HCT116 (cell line): ENCODE results near the gene C9orf85. TPM values are rescaled to one million over a fixed set of nuclear protein-coding genes. Genes with fewer than 3 reads are reported as not detected.

Source experiments
- ATAC-seq: fragments of 200-7000 bp; cut with Tn5 transposase; 2 replicates; pipeline ENCODE4 v1.9.1; 2020; ENCODE audit warnings: mild to moderate bottlenecking, moderate library complexity
- BruUV-seq: library from RNA; stranded (reverse); fragments of 400-500 nt; replicated peaks from 2 replicates; lab custom pipeline; 2021; lab: Mats Ljungman, UMichigan
- CTCF ChIA-PET: fragments of 300-600 bp; sonication (Branson Sonifier 250); formaldehyde crosslinking; loops from one replicate; lab custom pipeline; 2021; ENCODE audit warnings: antibody characterized with exemption; lab: Charles Lee
- POLR2A ChIA-PET: fragments of 300-600, 350-600 bp; sonication (Branson Sonifier 250); formaldehyde crosslinking; loops from one replicate; lab custom pipeline; 2021; ENCODE audit warnings: antibody characterized with exemption; lab: Charles Lee
- RAD21 ChIA-PET, 2 experiments: fragments of 300-600 bp; sonication (Branson Sonifier 250); formaldehyde crosslinking; loops; one replicate each; lab custom pipeline; 2023; ENCODE audit warnings: low total read pairs in 2 of 2; ENCODE audit not compliant: uncharacterized antibody in 2 of 2, unreplicated experiment in 2 of 2, low non-redundant PET in 1 of 2; lab: Charles Lee
- DNase-seq: peaks from one replicate; pipeline ENCODE4 v3.0.0-alpha.2; 2010; ENCODE audit warnings: low read depth, low spot score
- H2AFZ ChIP-seq: fragments of 200-600 bp; shearing (Covaris generic), sonication (generic); 2 replicates; pipeline ENCODE4 v1.6.1; 2017; ENCODE audit warnings: low read depth, mixed run types, mixed read lengths, antibody characterized with exemption, low read length; ENCODE audit not compliant: poor library complexity, severe bottlenecking
- H3K27ac ChIP-seq: 2 replicates; pipeline ENCODE4 v1.5.1; 2012; ENCODE audit warnings: low read depth, low read length
- H3K27me3 ChIP-seq: fragments of 200-600 bp; sonication (generic); 2 replicates; pipeline ENCODE4 v1.6.1; 2016; ENCODE audit warnings: mixed run types, low read length, mixed read lengths; ENCODE audit not compliant: insufficient read depth
- H3K36me3 ChIP-seq, 2 experiments: fragments of 200-500 bp in 1 of 2; fragments of 200-600 bp in 1 of 2; sonication (Bioruptor generic) in 1 of 2; sonication (generic) in 1 of 2; 2 replicates each; pipeline versions ENCODE4 v1.5.1 to v1.6.1; 2014 to 2016; ENCODE audit warnings: low read length in 2 of 2, inconsistent platforms in 1 of 2, mixed read lengths in 1 of 2, mixed run types in 1 of 2; ENCODE audit not compliant: insufficient read depth in 2 of 2, control insufficient read depth in 1 of 2
- H3K4me1 ChIP-seq, 2 experiments: fragments of 200-600 bp in 1 of 2; sonication (generic) in 1 of 2; 2 replicates each; pipeline versions ENCODE4 v1.5.1 to v1.6.1; 2012 to 2017; ENCODE audit warnings: low read length in 2 of 2, inconsistent platforms in 1 of 2, mild to moderate bottlenecking in 1 of 2, mixed read lengths in 1 of 2, mixed run types in 1 of 2, moderate library complexity in 1 of 2; ENCODE audit not compliant: insufficient read depth in 2 of 2, control insufficient read depth in 1 of 2
- H3K4me2 ChIP-seq: fragments of 200-600 bp; sonication (generic); 2 replicates; pipeline ENCODE4 v1.6.1; 2017; ENCODE audit warnings: mixed run types, low read length, mixed read lengths
- H3K4me3 ChIP-seq, 2 experiments: fragments of 200-600 bp in 1 of 2; sonication (generic) in 1 of 2; replicated peaks in 1 of 2; 2 replicates each; pipeline ENCODE4 v1.5.1; 2011 to 2016; ENCODE audit warnings: low read length in 2 of 2, control low read depth in 1 of 2, low read depth in 1 of 2, mild to moderate bottlenecking in 1 of 2, mixed read lengths in 1 of 2, mixed run types in 1 of 2
- H3K79me2 ChIP-seq: fragments of 200-600 bp; sonication (generic); 2 replicates; pipeline ENCODE4 v1.6.1; 2017; ENCODE audit warnings: mild to moderate bottlenecking, mixed run types, low read length, moderate library complexity, mixed read lengths; ENCODE audit not compliant: insufficient read depth
- H3K9ac ChIP-seq: fragments of 200-600 bp; sonication (generic); 2 replicates; pipeline ENCODE4 v1.6.1; 2016; ENCODE audit warnings: low read length, mixed read lengths
- H3K9me2 ChIP-seq: fragments of 200-600 bp; sonication (generic), shearing (Covaris generic); 2 replicates; pipeline ENCODE4 v1.6.1; 2017; ENCODE audit warnings: mixed run types, mild to moderate bottlenecking, moderate library complexity; ENCODE audit not compliant: insufficient read depth
- H3K9me3 ChIP-seq, 2 experiments: fragments of 200-500 bp in 1 of 2; fragments of 200-600 bp in 1 of 2; sonication (Bioruptor generic) in 1 of 2; sonication (generic) in 1 of 2; 2 replicates each; pipeline ENCODE4 v1.6.1; 2014 to 2017; ENCODE audit warnings: low read length in 2 of 2, mixed read lengths in 2 of 2, inconsistent platforms in 1 of 2, low read depth in 1 of 2, mild to moderate bottlenecking in 1 of 2, mixed run types in 1 of 2, moderate library complexity in 1 of 2; ENCODE audit not compliant: control insufficient read depth in 1 of 2, insufficient read depth in 1 of 2
- H4K20me1 ChIP-seq: fragments of 200-600 bp; sonication (generic), shearing (Covaris generic); 2 replicates; pipeline ENCODE4 v1.6.1; 2017; ENCODE audit warnings: mixed run types, mild to moderate bottlenecking, moderate library complexity; ENCODE audit not compliant: insufficient read depth
- ATF3 ChIP-seq: IDR thresholded peaks from 2 replicates; pipeline ENCODE4 v1.6.1; 2012
- CBX3 ChIP-seq: IDR thresholded peaks from 2 replicates; pipeline ENCODE4 v1.6.1; 2012; ENCODE audit warnings: low read depth
- CEBPB ChIP-seq: IDR thresholded peaks from 2 replicates; pipeline ENCODE4 v1.6.1; 2012; ENCODE audit warnings: low read depth
- CTCF ChIP-seq, 3 experiments: fragments of 200-600 bp in 1 of 3; sonication (generic) in 1 of 3; IDR thresholded peaks in 2 of 3; conservative IDR thresholded peaks in 1 of 3; 2 replicates each; pipeline ENCODE4 v1.5.1; 2012 to 2017; ENCODE audit warnings: low read depth in 2 of 3, low read length in 2 of 3, antibody characterized with exemption in 1 of 3, borderline replicate concordance in 1 of 3, control low read depth in 1 of 3, mild to moderate bottlenecking in 1 of 3, mixed read lengths in 1 of 3, mixed run types in 1 of 3, moderate library complexity in 1 of 3; ENCODE audit not compliant: insufficient read depth in 1 of 3
- EGR1 ChIP-seq: IDR thresholded peaks from 2 replicates; pipeline ENCODE4 v1.6.1; 2012; ENCODE audit warnings: low read depth
- EZH2 ChIP-seq: fragments of 200-600 bp; sonication (generic); IDR thresholded peaks from 2 replicates; pipeline ENCODE4 v1.6.1; 2017; ENCODE audit warnings: antibody characterized with exemption, mixed run types
- EZH2phosphoT487 ChIP-seq: fragments of 200-600 bp; IDR thresholded peaks from 2 replicates; pipeline ENCODE4 v1.6.1; 2018; ENCODE audit warnings: antibody characterized with exemption, borderline replicate concordance
- FOSL1 ChIP-seq: IDR thresholded peaks from 2 replicates; pipeline ENCODE4 v1.6.1; 2012; ENCODE audit warnings: low read depth
- MAX ChIP-seq: IDR thresholded peaks from 2 replicates; pipeline ENCODE4 v1.6.1; 2012
- POLR2AphosphoS5 ChIP-seq: IDR thresholded peaks from 2 replicates; pipeline ENCODE4 v1.6.1; 2011; ENCODE audit warnings: mild to moderate bottlenecking, low read depth, low read length, moderate library complexity
- REST ChIP-seq: IDR thresholded peaks from 2 replicates; pipeline ENCODE4 v1.6.1; 2012; ENCODE audit warnings: low read depth
- SRF ChIP-seq: IDR thresholded peaks from 2 replicates; pipeline ENCODE4 v1.6.1; 2012; ENCODE audit warnings: low read depth
- ZBTB33 ChIP-seq: IDR thresholded peaks from 2 replicates; pipeline ENCODE4 v1.6.1; 2011; ENCODE audit warnings: mild to moderate bottlenecking, low read length, moderate library complexity; ENCODE audit not compliant: insufficient replicate concordance; ENCODE audit errors: extremely low read depth
- intact Hi-C: fragments of 100-400 bp; cut with micrococcal nuclease; formaldehyde crosslinking; loops from 2 replicates; pipeline ENCODE4 v1.10.0; 2022
- total RNA-seq: library from RNA; stranded (reverse); gene quantifications from one replicate; pipeline ENCODE4 v1.2.1, GENCODE V29; 2021; ENCODE audit not compliant: unreplicated experiment

C9orf85 gene
- total RNA-seq, 1 experiment from 2014 or later, result 12.4 TPM

- no peak for TF ChIP-seq REST
- no peak for TF ChIP-seq CEBPB
These were observed 35.3 kb upstream of the C9orf85 start (continued) for GRCh38 chr9:71876106-71876505.

GRCh38 chr9:71876829-71877228, 34.6 kb upstream of the C9orf85 start:
- Histone ChIP-seq H3K9me2 (no peaks in the 10 kb centered on the region), H3K9me3 (peaks cover 15 to 17% of the 10 kb centered on the region in 2 experiments; a peak in 2 of 4 replicates), H4K20me1 (no peaks in the 10 kb centered on the region), H3K4me3 (no peak overlapping the region), H3K36me3 (no peaks in the 10 kb centered on the region), H2AFZ (no peak overlapping the region), H3K4me2 (no peak overlapping the region), H3K9ac (no peak overlapping the region), H3K27ac (no peak overlapping the region), H3K27me3 (no peaks in the 10 kb centered on the region), H3K79me2 (peaks cover 73% of the 10 kb centered on the region), H3K4me1 (peaks cover 0 to 13% of the 10 kb centered on the region in 2 experiments; a peak in 2 of 4 replicates)
- ChIA-PET POLR2A (no interaction called here), CTCF (no interaction called here), RAD21 (no interaction called here)
- DNase-seq (no peak), ATAC-seq (no peak)
- intact Hi-C loops, result no loop called here
- no TSS peak for BruUV-seq
- TF ChIP-seq POLR2AphosphoS5 (no peak), SRF (no peak), CBX3 (no peak), ZBTB33 (no peak), CEBPB (no peak), EZH2 (no peak), CTCF (IDR thresholded peaks at IDR 0.05 in 2 of 3, conservative IDR thresholded peaks at IDR 0.05 in 1 of 3; ENCODE audit: borderline replicate concordance in 1 of 3, insufficient read depth in 1 of 3, low read depth in 2 of 3, low read length in 2 of 3) (no peak), FOSL1 (no peak), EZH2phosphoT487 (no peak), ATF3 (no peak), MAX (no peak), EGR1 (no peak)
